ENCODE data around the gene NCAM2.

Gene NCAM2

GRCh38 chr21:21559285-21560045, 561.3 kb downstream of the NCAM2 start:
- H3K4me3 ChIP-seq (ENCODE audit: low read length), result no peak overlapping the region
- DNase-seq (ENCODE audit: low read depth), result no peak
- no peak for TF ChIP-seq CTCF (conservative IDR thresholded peaks at IDR 0.05; ENCODE audit: low read depth, low read length)

Data from retinal pigment epithelial cell (primary cell).